HUES6 (cell line): ENCODE measurements around the gene STK32B.

ENCODE experiments used
- H3K27ac ChIP-seq: 2 replicates; pipeline ENCODE4 v1.7.0; 2013; ENCODE audit warnings: low read depth, mild to moderate bottlenecking, low read length, inconsistent platforms
- H3K27me3 ChIP-seq: 2 replicates; pipeline ENCODE4 v1.6.1; 2013; ENCODE audit warnings: low read length; ENCODE audit not compliant: control insufficient read depth, insufficient read depth
- H3K36me3 ChIP-seq: 2 replicates; pipeline ENCODE4 v1.6.1; 2013; ENCODE audit warnings: low read length; ENCODE audit not compliant: control insufficient read depth, insufficient read depth
- H3K4me1 ChIP-seq: 2 replicates; pipeline ENCODE4 v1.6.1; 2013; ENCODE audit warnings: low read length; ENCODE audit not compliant: control insufficient read depth, insufficient read depth
- H3K4me3 ChIP-seq: 2 replicates; pipeline ENCODE4 v1.5.1; 2013; ENCODE audit warnings: low read depth, low read length
- H3K9ac ChIP-seq: one replicate; pipeline ENCODE4 v1.6.1; 2013; ENCODE audit warnings: mild to moderate bottlenecking, low read length
- H3K9me3 ChIP-seq: 2 replicates; pipeline ENCODE4 v1.6.1; 2013; ENCODE audit warnings: low read depth, low read length; ENCODE audit not compliant: control insufficient read depth, insufficient read depth

The STK32B gene

GRCh38 chr4:5479518-5480060 is 428.3 kb downstream of the STK32B start:
- Histone ChIP-seq H3K9ac (no peak overlapping the region), H3K4me1 (peaks cover 10% of the 10 kb centered on the region), H3K4me3 (no peak overlapping the region), H3K36me3 (no peaks in the 10 kb centered on the region), H3K9me3 (no peaks in the 10 kb centered on the region), H3K27me3 (no peaks in the 10 kb centered on the region), H3K27ac (no peak overlapping the region)

GRCh38 chr4:5488413-5488812 is 437.1 kb downstream of the STK32B start:
- no peak overlapping the region for H3K27ac ChIP-seq
- no peaks in the 10 kb centered on the region for H3K36me3 ChIP-seq
- H3K4me3 ChIP-seq: no peak overlapping the region
- no peak overlapping the region for H3K9ac ChIP-seq
- H3K4me1 ChIP-seq: no peaks in the 10 kb centered on the region
- H3K9me3 ChIP-seq: peaks cover 26% of the 10 kb centered on the region
- no peaks in the 10 kb centered on the region for H3K27me3 ChIP-seq

- Histone ChIP-seq H3K9ac (no peak overlapping the region), H3K4me1 (no peaks in the 10 kb centered on the region), H3K27ac (no peak overlapping the region), H3K27me3 (no peaks in the 10 kb centered on the region), H3K4me3 (no peak overlapping the region), H3K36me3 (no peaks in the 10 kb centered on the region), H3K9me3 (peaks cover 26% of the 10 kb centered on the region)
Observed at GRCh38 chr4:5489260-5489659, 438.0 kb downstream of the STK32B start.

- H3K36me3 ChIP-seq: no peaks in the 10 kb centered on the region
- no peaks in the 10 kb centered on the region for H3K9me3 ChIP-seq
- no peak overlapping the region for H3K4me3 ChIP-seq
- no peak overlapping the region for H3K27ac ChIP-seq
- H3K9ac ChIP-seq: no peak overlapping the region
- no peaks in the 10 kb centered on the region for H3K4me1 ChIP-seq
- H3K27me3 ChIP-seq: no peaks in the 10 kb centered on the region
Observed at GRCh38 chr4:5497489-5497888, 446.2 kb downstream of the STK32B start.

GRCh38 chr4:5500165-5500564 is 448.9 kb downstream of the STK32B start:
- Histone ChIP-seq H3K9ac (no peak overlapping the region), H3K4me1 (no peaks in the 10 kb centered on the region), H3K27me3 (no peaks in the 10 kb centered on the region), H3K4me3 (no peak overlapping the region), H3K27ac (no peak overlapping the region), H3K36me3 (no peaks in the 10 kb centered on the region), H3K9me3 (no peaks in the 10 kb centered on the region)

- H3K9me3 ChIP-seq: no peaks in the 10 kb centered on the region
- H3K4me1 ChIP-seq: no peaks in the 10 kb centered on the region
- no peaks in the 10 kb centered on the region for H3K27me3 ChIP-seq
- H3K27ac ChIP-seq: no peak overlapping the region
- no peaks in the 10 kb centered on the region for H3K36me3 ChIP-seq
- H3K4me3 ChIP-seq: no peak overlapping the region
- H3K9ac ChIP-seq: no peak overlapping the region
Observed at GRCh38 chr4:5503336-5503936, 452.2 kb downstream of the STK32B start.

- Histone ChIP-seq H3K27ac (no peak overlapping the region), H3K27me3 (no peaks in the 10 kb centered on the region), H3K9me3 (no peaks in the 10 kb centered on the region)
Observed at GRCh38 chr4:5504486-5504885, 453.2 kb downstream of the STK32B start.

GRCh38 chr4:5510504-5510903 is 459.2 kb downstream of the STK32B start:
- Histone ChIP-seq H3K4me3 (no peak overlapping the region), H3K27ac (no peak overlapping the region), H3K9ac (no peak overlapping the region), H3K36me3 (no peaks in the 10 kb centered on the region), H3K9me3 (peaks cover 25% of the 10 kb centered on the region), H3K4me1 (no peaks in the 10 kb centered on the region), H3K27me3 (no peaks in the 10 kb centered on the region)

More at GRCh38 chr4:5504486-5504885, 453.2 kb downstream of the STK32B start:
- H3K4me3 ChIP-seq: no peak overlapping the region
- no peak overlapping the region for H3K9ac ChIP-seq
- H3K4me1 ChIP-seq: no peaks in the 10 kb centered on the region
- no peaks in the 10 kb centered on the region for H3K36me3 ChIP-seq

GRCh38 chr4:5511791-5512190 is 460.5 kb downstream of the STK32B start:
- H3K4me3 ChIP-seq: no peak overlapping the region
- H3K9ac ChIP-seq: no peak overlapping the region
- no peaks in the 10 kb centered on the region for H3K27me3 ChIP-seq
- no peak overlapping the region for H3K27ac ChIP-seq
- H3K4me1 ChIP-seq: no peaks in the 10 kb centered on the region
- H3K36me3 ChIP-seq: no peaks in the 10 kb centered on the region
- H3K9me3 ChIP-seq: peaks cover 30% of the 10 kb centered on the region

GRCh38 chr4:5515646-5516045 is 464.4 kb downstream of the STK32B start:
- Histone ChIP-seq H3K27ac (no peak overlapping the region), H3K4me3 (no peak overlapping the region), H3K9me3 (peaks cover 33% of the 10 kb centered on the region), H3K36me3 (no peaks in the 10 kb centered on the region), H3K4me1 (no peaks in the 10 kb centered on the region), H3K9ac (no peak overlapping the region), H3K27me3 (no peaks in the 10 kb centered on the region)

GRCh38 chr4:5517372-5517771 is 466.1 kb downstream of the STK32B start:
- Histone ChIP-seq H3K4me1 (no peaks in the 10 kb centered on the region), H3K9ac (no peak overlapping the region), H3K36me3 (no peaks in the 10 kb centered on the region), H3K4me3 (no peak overlapping the region), H3K27ac (no peak overlapping the region), H3K9me3 (peaks cover 24% of the 10 kb centered on the region), H3K27me3 (no peaks in the 10 kb centered on the region)
